ENCODE data around the gene CRB1. TPM values are rescaled to one million over a fixed set of nuclear protein-coding genes. Genes with fewer than 3 reads are reported as not detected.

Gene CRB1
- total RNA-seq, 4 donors from 2014 or later: 0.05 to 0.26 TPM; not detected in 2

DNA sequence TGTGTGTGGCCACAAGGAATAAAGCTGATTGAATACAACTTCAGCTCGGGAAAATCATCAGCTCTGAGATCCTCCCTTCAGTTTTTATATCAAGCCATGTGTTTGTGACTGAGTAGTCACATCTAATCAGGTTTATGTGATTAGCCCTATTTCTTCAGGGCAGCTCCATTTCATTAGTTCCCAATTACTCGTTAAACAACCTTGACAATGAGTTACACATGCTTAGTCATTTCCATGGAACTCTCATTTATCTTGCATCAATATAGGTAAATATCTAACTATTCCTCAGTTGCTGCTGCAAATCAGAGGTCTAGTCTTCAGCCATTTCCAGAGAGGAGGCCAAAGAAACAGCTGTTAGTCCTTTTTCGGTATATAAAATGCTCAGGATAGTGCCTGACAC lies 16.3 kb downstream of the CRB1 start:
- H3K4me3 ChIP-seq (ENCODE audit: low read depth, poor library complexity, severe bottlenecking): no peak overlapping the region
- 90 to 91% methylated on average over 3 of the region's 3 CpGs for WGBS, 2 donors
- intact Hi-C loops (cut with DNase I; ENCODE audit: low total_unique reads): no loop called here
- TF ChIP-seq, protein P1, sequence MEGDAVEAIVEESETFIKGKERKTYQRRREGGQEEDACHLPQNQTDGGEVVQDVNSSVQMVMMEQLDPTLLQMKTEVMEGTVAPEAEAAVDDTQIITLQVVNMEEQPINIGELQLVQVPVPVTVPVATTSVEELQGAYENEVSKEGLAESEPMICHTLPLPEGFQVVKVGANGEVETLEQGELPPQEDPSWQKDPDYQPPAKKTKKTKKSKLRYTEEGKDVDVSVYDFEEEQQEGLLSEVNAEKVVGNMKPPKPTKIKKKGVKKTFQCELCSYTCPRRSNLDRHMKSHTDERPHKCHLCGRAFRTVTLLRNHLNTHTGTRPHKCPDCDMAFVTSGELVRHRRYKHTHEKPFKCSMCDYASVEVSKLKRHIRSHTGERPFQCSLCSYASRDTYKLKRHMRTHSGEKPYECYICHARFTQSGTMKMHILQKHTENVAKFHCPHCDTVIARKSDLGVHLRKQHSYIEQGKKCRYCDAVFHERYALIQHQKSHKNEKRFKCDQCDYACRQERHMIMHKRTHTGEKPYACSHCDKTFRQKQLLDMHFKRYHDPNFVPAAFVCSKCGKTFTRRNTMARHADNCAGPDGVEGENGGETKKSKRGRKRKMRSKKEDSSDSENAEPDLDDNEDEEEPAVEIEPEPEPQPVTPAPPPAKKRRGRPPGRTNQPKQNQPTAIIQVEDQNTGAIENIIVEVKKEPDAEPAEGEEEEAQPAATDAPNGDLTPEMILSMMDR (IDR thresholded peaks at IDR 0.05): no peak
- no peak for TF ChIP-seq POLR2A (IDR thresholded peaks at IDR 0.05)
- DNase-seq (ENCODE audit: low spot score in 2 of 2): no peak

DNA sequence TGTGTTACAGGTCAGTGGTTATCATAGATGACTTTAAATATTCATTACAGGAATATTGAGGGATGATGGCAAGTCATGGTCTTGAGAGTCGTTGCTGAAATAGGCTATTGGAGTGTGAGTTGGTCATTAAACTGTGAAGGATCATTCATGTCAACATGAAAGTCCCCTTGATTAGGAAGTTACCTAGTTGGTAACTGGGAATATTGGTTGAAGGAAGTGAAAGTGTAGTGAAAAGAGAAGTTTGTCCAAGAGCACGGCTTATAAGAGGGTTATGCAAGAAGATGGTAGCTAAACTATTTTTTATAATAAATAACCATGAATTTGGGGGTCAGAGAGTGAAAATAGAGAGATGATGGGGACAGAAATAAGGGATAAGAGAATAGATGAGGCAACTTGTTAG lies 16.9 kb downstream of the CRB1 start:
- intact Hi-C loops (cut with DNase I; ENCODE audit: low total_unique reads): no loop called here
- 83 to 87% methylated on average over 2 of the region's 2 CpGs for WGBS, 2 donors
- TF ChIP-seq, protein P1 (IDR thresholded peaks at IDR 0.05): no peak
- DNase-seq (ENCODE audit: low spot score in 2 of 2): no peak
- H3K4me3 ChIP-seq (ENCODE audit: low read depth, poor library complexity, severe bottlenecking): no peak overlapping the region

DNA sequence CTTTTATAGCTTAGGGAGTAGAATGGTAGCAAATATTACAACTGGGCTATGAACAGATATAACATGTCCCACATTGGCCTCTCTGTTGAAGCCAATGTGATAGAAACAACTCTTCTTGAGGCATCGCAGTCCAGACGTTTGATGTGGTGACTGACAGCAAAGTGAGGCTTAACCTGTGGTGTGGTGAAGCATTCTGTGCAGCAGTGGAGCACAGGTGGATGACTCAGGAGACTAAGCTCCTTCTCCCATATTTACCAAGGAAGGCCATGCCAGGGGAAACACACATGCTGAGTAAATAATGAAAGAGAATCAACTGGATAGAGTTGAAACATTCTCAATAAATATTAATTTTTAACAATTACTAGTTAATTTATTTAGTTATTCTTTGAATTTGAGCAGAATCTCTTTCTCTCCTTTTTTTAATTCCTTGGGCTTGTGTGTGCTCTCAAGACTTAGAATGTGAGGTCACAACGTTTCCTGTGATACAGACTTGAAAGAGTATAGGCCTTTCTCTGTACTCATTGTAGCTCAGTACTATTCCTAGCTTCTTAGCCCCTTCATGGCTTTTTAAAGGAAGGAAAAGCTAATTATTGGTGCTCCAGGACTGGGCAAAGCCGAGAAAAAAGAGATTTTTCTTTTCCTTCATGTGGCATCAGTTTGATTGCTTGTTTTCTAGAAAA lies 17.6 kb downstream of the CRB1 start:
- intact Hi-C loops (cut with DNase I; ENCODE audit: low total_unique reads): no loop called here
- TF ChIP-seq, protein P1 (IDR thresholded peaks at IDR 0.05): no peak
- TF ChIP-seq POLR2A (IDR thresholded peaks at IDR 0.05): no peak
- no peak for DNase-seq (ENCODE audit: low spot score in 2 of 2)
- WGBS, 2 donors: 80 to 81% methylated on average over 4 of the region's 4 CpGs
- H3K4me3 ChIP-seq (ENCODE audit: low read depth, poor library complexity, severe bottlenecking): no peak overlapping the region

DNA sequence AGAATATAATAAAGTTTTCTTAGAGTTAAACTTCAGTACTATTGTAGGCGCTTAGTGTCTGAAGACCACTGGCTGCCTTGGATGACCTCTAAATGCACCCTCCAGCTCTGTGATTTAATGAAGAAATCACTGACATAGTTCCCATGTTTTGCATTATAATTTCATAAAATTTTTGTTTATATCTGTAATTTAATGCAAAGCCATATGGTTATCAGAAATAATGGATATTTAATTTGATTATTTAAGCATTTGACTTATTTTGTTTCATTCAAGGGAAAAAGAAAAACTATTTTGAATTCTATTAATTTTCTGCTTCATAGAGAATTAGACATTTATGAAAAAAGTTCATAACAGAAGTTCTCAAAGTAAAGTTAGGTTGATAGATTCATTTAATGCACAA lies 18.6 kb downstream of the CRB1 start:
- TF ChIP-seq POLR2A (IDR thresholded peaks at IDR 0.05): no peak
- TF ChIP-seq, protein P1 (IDR thresholded peaks at IDR 0.05): no peak
- no peak for DNase-seq (ENCODE audit: low spot score in 2 of 2)
- 86 to 94% methylated on average over 1 of the region's 1 CpG for WGBS, 2 donors
- intact Hi-C loops (cut with DNase I; ENCODE audit: low total_unique reads): no loop called here
- H3K4me3 ChIP-seq (ENCODE audit: low read depth, poor library complexity, severe bottlenecking): no peak overlapping the region

DNA sequence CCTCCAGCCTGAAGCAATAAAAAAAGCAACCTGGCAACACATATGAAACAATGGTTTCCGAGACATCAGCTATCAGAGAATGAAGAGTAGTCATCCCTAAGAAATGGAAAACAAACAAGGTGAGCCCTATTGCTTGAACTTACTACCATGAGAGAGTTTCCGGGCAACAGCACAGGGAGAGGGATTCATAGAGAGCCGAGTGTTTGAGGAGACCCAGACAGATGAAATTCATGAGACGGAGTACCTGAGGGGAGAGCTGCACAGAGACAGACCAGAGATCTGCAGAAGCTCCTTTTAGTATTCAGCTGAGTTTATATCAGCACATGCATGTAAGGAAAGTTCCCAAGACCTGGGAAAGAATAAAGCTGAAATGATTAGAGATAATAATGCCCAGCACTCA lies 19.8 kb downstream of the CRB1 start:
- no peak for TF ChIP-seq POLR2A (IDR thresholded peaks at IDR 0.05)
- TF ChIP-seq, protein P1 (IDR thresholded peaks at IDR 0.05): no peak
- no peak for DNase-seq (ENCODE audit: low spot score in 2 of 2)
- WGBS, 2 donors: 65 to 68% methylated on average over 4 of the region's 4 CpGs
- no peak overlapping the region for H3K4me3 ChIP-seq (ENCODE audit: low read depth, poor library complexity, severe bottlenecking)
- intact Hi-C loops (cut with DNase I; ENCODE audit: low total_unique reads): no loop called here

DNA sequence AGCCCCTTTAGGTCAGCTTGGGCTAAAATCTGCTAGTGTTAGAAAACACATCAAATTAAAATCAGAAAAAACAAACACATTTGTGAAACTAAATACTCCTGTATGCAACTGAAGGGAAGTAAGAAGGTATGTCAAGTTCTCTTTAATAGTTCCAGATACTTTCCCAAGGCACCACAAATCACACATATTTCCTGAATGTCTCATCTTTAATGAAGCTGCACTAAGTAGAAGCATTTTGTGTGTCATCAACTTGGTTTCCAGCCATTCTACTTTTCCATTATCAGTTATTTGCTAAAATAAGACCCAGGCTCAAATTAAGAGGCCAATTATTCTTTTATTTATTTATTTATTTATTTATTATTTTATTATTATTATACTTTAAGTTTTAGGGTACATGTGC lies 34.7 kb downstream of the CRB1 start:
- DNase-seq (ENCODE audit: low spot score in 2 of 2): no peak
- TF ChIP-seq, protein P1 (IDR thresholded peaks at IDR 0.05): no peak
- TF ChIP-seq POLR2A (IDR thresholded peaks at IDR 0.05): no peak
- intact Hi-C loops (cut with DNase I; ENCODE audit: low total_unique reads): no loop called here
- no peak overlapping the region for H3K4me3 ChIP-seq (ENCODE audit: low read depth, poor library complexity, severe bottlenecking)
